GM23338 (cell line): ENCODE measurements around the gene GRIN1.

Source experiments
- EZH2 ChIP-seq: fragments of 200-600 bp; sonication (generic); IDR thresholded peaks from one replicate; pipeline ENCODE4 v1.8.0; 2017; ENCODE audit warnings: antibody characterized with exemption, mild to moderate bottlenecking, low read depth; ENCODE audit not compliant: unreplicated experiment
- JUNB ChIP-seq: IDR thresholded peaks from one replicate; pipeline ENCODE4 v1.6.1; 2016; ENCODE audit warnings: antibody characterized with exemption; ENCODE audit not compliant: unreplicated experiment
- POLR2AphosphoS5 ChIP-seq: IDR thresholded peaks from 2 replicates; pipeline ENCODE4 v1.6.1; 2016; ENCODE audit warnings: antibody characterized with exemption, low read depth
- ZNF114 ChIP-seq: fragments of 250-450 bp; sonication (Bioruptor Pico); IDR thresholded peaks from 2 replicates; pipeline ENCODE4 v1.5.0; 2020; ENCODE audit warnings: mild to moderate bottlenecking, moderate library complexity
- ZNF331 ChIP-seq: fragments of 250-450 bp; sonication (Bioruptor Pico); IDR thresholded peaks from 2 replicates; pipeline ENCODE4 v1.5.0; 2020; ENCODE audit warnings: low read depth, mild to moderate bottlenecking, moderate library complexity
- TF ChIP-seq, protein P1 (sequence below), 2 experiments: fragments of 200-600 bp in 1 of 2; sonication (generic) in 1 of 2; conservative IDR thresholded peaks; 2 replicates each; pipeline versions ENCODE4 v1.5.1 to v1.6.1; 2016 to 2017; ENCODE audit warnings: antibody characterized with exemption in 2 of 2, low read depth in 2 of 2, mild to moderate bottlenecking in 2 of 2, moderate library complexity in 1 of 2
- TF ChIP-seq, protein P2 (sequence below): fragments of 250-450 bp; sonication (Bioruptor Pico); IDR thresholded peaks from 2 replicates; pipeline ENCODE4 v1.5.0; 2020; ENCODE audit warnings: mild to moderate bottlenecking, moderate library complexity

DNA sequence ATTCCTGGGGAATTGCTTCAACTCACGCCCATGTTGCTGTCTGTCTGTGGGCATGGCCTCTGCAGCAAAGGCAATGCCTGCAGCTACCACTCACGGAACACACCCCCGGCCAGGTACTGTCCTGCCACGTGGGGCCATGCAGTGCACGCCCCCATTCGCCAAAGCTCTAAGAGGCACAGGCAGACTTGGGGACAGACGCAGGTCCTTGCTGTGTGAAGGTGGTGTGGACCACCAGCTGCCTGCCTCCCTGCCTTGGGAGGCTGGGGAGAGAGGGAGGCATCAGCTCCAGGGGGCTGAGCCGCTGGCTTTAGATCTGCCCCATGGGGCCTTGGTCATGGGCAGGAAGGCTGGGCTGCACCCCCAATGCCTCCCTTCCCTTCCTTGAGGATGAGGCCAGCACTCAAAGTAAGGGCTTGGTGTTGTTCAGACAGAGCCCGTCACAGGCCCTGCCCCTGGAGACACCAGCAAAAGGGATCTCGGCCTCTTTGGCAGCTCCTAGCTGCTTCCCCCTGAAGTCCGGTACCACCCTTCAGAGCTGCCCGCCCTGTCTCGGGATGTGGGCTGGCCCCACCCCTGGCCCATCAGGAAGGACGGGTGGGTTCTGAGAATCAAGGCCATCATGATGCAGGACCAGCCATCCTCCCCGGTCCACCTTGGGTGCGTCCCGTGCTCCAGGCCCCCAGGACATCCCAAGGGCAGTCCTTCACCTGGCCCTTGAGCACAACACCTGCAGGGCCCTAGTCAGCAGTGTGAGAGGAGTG, 2.3 kb downstream of the GRIN1 start:
- TF ChIP-seq, protein P1, sequence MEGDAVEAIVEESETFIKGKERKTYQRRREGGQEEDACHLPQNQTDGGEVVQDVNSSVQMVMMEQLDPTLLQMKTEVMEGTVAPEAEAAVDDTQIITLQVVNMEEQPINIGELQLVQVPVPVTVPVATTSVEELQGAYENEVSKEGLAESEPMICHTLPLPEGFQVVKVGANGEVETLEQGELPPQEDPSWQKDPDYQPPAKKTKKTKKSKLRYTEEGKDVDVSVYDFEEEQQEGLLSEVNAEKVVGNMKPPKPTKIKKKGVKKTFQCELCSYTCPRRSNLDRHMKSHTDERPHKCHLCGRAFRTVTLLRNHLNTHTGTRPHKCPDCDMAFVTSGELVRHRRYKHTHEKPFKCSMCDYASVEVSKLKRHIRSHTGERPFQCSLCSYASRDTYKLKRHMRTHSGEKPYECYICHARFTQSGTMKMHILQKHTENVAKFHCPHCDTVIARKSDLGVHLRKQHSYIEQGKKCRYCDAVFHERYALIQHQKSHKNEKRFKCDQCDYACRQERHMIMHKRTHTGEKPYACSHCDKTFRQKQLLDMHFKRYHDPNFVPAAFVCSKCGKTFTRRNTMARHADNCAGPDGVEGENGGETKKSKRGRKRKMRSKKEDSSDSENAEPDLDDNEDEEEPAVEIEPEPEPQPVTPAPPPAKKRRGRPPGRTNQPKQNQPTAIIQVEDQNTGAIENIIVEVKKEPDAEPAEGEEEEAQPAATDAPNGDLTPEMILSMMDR (conservative IDR thresholded peaks at IDR 0.05; ENCODE audit: low read depth in 2 of 2): no peak
- TF ChIP-seq ZNF331 (CRISPR knock-in tag) (no peak), EZH2 (no peak), JUNB (no peak), ZNF114 (CRISPR knock-in tag) (no peak), POLR2AphosphoS5 (no peak)
- TF ChIP-seq, protein P2, sequence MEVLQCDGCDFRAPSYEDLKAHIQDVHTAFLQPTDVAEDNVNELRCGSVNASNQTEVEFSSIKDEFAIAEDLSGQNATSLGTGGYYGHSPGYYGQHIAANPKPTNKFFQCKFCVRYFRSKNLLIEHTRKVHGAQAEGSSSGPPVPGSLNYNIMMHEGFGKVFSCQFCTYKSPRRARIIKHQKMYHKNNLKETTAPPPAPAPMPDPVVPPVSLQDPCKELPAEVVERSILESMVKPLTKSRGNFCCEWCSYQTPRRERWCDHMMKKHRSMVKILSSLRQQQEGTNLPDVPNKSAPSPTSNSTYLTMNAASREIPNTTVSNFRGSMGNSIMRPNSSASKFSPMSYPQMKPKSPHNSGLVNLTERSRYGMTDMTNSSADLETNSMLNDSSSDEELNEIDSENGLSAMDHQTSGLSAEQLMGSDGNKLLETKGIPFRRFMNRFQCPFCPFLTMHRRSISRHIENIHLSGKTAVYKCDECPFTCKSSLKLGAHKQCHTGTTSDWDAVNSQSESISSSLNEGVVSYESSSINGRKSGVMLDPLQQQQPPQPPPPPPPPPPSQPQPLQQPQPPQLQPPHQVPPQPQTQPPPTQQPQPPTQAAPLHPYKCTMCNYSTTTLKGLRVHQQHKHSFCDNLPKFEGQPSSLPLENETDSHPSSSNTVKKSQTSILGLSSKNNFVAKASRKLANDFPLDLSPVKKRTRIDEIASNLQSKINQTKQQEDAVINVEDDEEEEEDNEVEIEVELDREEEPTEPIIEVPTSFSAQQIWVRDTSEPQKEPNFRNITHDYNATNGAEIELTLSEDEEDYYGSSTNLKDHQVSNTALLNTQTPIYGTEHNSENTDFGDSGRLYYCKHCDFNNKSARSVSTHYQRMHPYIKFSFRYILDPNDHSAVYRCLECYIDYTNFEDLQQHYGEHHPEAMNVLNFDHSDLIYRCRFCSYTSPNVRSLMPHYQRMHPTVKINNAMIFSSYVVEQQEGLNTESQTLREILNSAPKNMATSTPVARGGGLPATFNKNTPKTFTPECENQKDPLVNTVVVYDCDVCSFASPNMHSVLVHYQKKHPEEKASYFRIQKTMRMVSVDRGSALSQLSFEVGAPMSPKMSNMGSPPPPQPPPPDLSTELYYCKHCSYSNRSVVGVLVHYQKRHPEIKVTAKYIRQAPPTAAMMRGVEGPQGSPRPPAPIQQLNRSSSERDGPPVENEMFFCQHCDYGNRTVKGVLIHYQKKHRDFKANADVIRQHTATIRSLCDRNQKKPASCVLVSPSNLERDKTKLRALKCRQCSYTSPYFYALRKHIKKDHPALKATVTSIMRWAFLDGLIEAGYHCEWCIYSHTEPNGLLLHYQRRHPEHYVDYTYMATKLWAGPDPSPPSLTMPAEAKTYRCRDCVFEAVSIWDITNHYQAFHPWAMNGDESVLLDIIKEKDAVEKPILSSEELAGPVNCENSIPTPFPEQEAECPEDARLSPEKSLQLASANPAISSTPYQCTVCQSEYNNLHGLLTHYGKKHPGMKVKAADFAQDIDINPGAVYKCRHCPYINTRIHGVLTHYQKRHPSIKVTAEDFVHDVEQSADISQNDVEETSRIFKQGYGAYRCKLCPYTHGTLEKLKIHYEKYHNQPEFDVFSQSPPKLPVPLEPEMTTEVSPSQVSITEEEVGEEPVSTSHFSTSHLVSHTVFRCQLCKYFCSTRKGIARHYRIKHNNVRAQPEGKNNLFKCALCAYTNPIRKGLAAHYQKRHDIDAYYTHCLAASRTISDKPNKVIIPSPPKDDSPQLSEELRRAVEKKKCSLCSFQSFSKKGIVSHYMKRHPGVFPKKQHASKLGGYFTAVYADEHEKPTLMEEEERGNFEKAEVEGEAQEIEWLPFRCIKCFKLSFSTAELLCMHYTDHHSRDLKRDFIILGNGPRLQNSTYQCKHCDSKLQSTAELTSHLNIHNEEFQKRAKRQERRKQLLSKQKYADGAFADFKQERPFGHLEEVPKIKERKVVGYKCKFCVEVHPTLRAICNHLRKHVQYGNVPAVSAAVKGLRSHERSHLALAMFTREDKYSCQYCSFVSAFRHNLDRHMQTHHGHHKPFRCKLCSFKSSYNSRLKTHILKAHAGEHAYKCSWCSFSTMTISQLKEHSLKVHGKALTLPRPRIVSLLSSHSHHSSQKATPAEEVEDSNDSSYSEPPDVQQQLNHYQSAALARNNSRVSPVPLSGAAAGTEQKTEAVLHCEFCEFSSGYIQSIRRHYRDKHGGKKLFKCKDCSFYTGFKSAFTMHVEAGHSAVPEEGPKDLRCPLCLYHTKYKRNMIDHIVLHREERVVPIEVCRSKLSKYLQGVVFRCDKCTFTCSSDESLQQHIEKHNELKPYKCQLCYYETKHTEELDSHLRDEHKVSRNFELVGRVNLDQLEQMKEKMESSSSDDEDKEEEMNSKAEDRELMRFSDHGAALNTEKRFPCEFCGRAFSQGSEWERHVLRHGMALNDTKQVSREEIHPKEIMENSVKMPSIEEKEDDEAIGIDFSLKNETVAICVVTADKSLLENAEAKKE (CRISPR knock-in tag): no peak
